Activated B cell treated with CpG ODN at 0.5 μM for 24 hours (primary cell): Measurements from ENCODE around the gene MASP1. TPM values are rescaled to one million over a fixed set of nuclear protein-coding genes. Genes with fewer than 3 reads are reported as not detected.

ENCODE experiments used
- ATAC-seq: fragments of 200-7000 bp; cut with Tn5 transposase; one replicate; pipeline ENCODE4 v1.10.0; 2021; ENCODE audit warnings: low read depth, mild to moderate bottlenecking, moderate library complexity
- CTCF ChIA-PET: fragments of 350-600 bp; sonication (Branson Sonifier 250); formaldehyde crosslinking; loops from one replicate; lab custom pipeline; 2021; ENCODE audit warnings: antibody characterized with exemption; lab: Charles Lee
- POLR2A ChIA-PET: fragments of 350-600 bp; sonication (Branson Sonifier 250); formaldehyde crosslinking; loops from one replicate; lab custom pipeline; 2021; ENCODE audit warnings: antibody characterized with exemption; lab: Charles Lee
- DNase-seq: peaks from one replicate; pipeline ENCODE4 v3.0.0; 2022
- H3K27ac Mint-ChIP-seq: one replicate; pipeline ENCODE4 v1.8.0; 2020; ENCODE audit warnings: mixed read lengths
- H3K27me3 Mint-ChIP-seq: one replicate; pipeline ENCODE4 v1.8.0; 2021; ENCODE audit warnings: mixed read lengths
- H3K36me3 Mint-ChIP-seq: one replicate; pipeline ENCODE4 v1.8.0; 2021; ENCODE audit warnings: low read depth, mixed read lengths
- H3K4me1 Mint-ChIP-seq: one replicate; pipeline ENCODE4 v1.8.0; 2021; ENCODE audit warnings: mixed read lengths
- H3K4me3 Mint-ChIP-seq: one replicate; pipeline ENCODE4 v1.8.0; 2020; ENCODE audit warnings: mild to moderate bottlenecking, mixed read lengths
- H3K9me3 Mint-ChIP-seq: one replicate; pipeline ENCODE4 v1.8.0; 2020; ENCODE audit warnings: mixed read lengths
- intact Hi-C: fragments of 100-400 bp; cut with micrococcal nuclease; formaldehyde crosslinking; loops from one replicate; pipeline ENCODE4 v1.15.1; 2024
- total RNA-seq: library from RNA; stranded (reverse); gene quantifications from 2 replicates; pipeline ENCODE4 v1.2.3, GENCODE V29; 2022
- TF ChIP-seq, protein P1 (sequence below): fragments of 200-600 bp; IDR thresholded peaks from one replicate; pipeline ENCODE4 v1.8.0; 2022; ENCODE audit warnings: antibody characterized with exemption, mild to moderate bottlenecking

MASP1 gene
- total RNA-seq, 1 donor from 2014 or later: not detected

DNA sequence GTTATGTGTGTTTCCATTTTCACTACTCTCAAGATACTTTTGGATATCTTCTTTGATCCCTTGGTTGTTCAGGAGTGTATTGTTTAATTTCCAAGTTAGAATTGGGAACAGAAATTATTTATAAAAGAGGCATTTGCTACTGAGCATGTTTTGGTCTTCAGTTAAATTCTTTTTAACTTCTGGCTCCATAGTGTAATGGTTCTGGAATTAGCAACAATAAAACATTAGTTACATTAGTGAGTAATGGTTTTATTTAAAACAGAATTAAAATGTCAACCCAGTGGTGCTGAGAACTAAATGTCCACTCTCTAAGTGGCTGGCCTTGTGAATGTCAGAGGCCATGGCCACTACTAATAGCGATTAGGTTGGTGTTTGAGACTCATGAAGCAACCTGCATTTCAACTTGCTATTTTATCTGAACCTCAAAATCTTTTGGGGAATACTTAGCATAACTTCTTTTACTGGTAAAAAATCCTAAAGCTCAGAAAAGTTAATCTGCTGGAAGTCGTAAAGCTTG lies 19.5 kb upstream of the MASP1 start:
- Mint-ChIP-seq H3K27me3 (peaks cover 40% of the 10 kb centered on the region), H3K27ac (no peak overlapping the region), H3K4me3 (no peak overlapping the region), H3K36me3 (no peaks in the 10 kb centered on the region), H3K4me1 (no peaks in the 10 kb centered on the region), H3K9me3 (no peaks in the 10 kb centered on the region)
- ChIA-PET CTCF (no interaction called here), POLR2A (no interaction called here)
- DNase-seq: no peak
- no peak for ATAC-seq
- TF ChIP-seq, protein P1, sequence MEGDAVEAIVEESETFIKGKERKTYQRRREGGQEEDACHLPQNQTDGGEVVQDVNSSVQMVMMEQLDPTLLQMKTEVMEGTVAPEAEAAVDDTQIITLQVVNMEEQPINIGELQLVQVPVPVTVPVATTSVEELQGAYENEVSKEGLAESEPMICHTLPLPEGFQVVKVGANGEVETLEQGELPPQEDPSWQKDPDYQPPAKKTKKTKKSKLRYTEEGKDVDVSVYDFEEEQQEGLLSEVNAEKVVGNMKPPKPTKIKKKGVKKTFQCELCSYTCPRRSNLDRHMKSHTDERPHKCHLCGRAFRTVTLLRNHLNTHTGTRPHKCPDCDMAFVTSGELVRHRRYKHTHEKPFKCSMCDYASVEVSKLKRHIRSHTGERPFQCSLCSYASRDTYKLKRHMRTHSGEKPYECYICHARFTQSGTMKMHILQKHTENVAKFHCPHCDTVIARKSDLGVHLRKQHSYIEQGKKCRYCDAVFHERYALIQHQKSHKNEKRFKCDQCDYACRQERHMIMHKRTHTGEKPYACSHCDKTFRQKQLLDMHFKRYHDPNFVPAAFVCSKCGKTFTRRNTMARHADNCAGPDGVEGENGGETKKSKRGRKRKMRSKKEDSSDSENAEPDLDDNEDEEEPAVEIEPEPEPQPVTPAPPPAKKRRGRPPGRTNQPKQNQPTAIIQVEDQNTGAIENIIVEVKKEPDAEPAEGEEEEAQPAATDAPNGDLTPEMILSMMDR: no peak
- intact Hi-C loops: loop anchor here (10.0 kb wide), 1 partner anchor 1734 kb away; no protein-coding TSS in a partner anchor

DNA sequence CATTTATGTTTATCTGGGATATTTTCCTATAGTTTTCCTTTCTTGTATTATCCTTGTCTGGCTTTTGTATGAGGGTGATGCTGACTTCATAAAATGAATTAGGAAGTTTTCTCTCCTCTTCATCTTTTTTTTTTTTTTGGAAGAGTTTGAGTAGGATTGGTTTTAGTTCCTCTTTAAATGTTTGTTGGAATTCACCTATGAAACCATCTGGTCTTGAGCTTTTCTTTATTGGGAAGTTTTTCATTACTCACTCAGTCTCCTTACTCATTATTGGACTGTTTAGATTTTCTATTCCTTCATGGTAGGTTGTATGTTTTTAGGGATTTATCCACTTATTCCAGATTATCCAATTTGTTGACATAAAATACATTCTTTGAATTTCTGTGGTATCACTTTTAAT lies 18.7 kb upstream of the MASP1 start:
- ChIA-PET CTCF (no interaction called here), POLR2A (no interaction called here)
- Mint-ChIP-seq H3K27me3 (peaks cover 37% of the 10 kb centered on the region), H3K27ac (no peak overlapping the region), H3K4me3 (no peak overlapping the region), H3K9me3 (no peaks in the 10 kb centered on the region), H3K4me1 (no peaks in the 10 kb centered on the region), H3K36me3 (no peaks in the 10 kb centered on the region)
- DNase-seq (no peak), ATAC-seq (no peak)
- intact Hi-C loops: loop anchor here (10.0 kb wide), 1 partner anchor 1735 kb away; no protein-coding TSS in a partner anchor
- TF ChIP-seq, protein P1: no peak

DNA sequence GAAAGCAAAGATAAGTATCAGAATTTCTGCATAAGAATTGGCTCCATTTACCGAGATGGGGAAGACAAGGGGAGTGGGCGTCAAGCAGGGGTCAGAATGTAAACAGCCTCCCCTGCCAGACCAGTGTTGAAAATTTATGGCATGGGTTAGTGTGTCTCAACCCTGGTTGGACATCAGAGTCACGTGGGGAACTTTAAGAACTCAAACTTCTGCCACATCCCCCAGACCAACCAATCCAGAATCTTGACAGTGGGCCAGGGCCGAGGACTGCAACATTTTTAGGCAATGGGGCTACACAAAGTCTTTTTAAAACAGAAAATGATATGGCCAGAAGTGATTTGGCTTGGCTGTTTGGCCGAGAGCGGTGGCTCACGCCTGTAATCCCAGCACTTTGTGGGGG lies 14.3 kb upstream of the MASP1 start:
- no peak overlapping the region for H3K27ac Mint-ChIP-seq
- H3K9me3 Mint-ChIP-seq: no peaks in the 10 kb centered on the region
- no peak for ATAC-seq
- ChIA-PET CTCF (interaction anchor here (1.5 kb wide), 1 partner anchor 13 kb away, joined by 4 read pairs; no protein-coding TSS in a partner anchor), POLR2A (no interaction called here)
- H3K4me3 Mint-ChIP-seq: no peak overlapping the region
- H3K27me3 Mint-ChIP-seq: peaks cover 13% of the 10 kb centered on the region
- intact Hi-C loops: no loop called here
- TF ChIP-seq, protein P1: no peak
- no peak for DNase-seq
- H3K4me1 Mint-ChIP-seq: no peaks in the 10 kb centered on the region
- H3K36me3 Mint-ChIP-seq: no peaks in the 10 kb centered on the region

DNA sequence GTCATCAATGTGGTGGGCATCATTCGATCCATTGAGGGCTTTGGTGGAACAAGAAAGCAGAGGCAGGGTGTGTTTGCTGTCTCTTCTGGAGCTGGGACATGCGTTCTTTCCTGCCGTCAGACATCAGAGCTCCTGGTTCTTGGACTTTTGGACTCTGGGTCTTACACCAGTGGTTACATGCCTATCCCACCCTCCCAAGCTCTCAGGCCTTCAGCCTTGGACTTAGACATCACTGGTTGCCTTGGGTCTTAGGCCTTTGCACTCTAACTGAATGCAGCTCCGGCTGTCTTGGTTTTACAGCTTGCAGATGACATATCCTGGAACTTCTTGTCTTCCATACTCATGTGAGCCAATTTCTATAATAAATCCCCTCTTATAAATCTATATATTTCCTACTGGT lies 8.1 kb upstream of the MASP1 start:
- CTCF ChIA-PET: no interaction called here
- no peaks in the 10 kb centered on the region for H3K36me3 Mint-ChIP-seq
- intact Hi-C loops: no loop called here
- POLR2A ChIA-PET: no interaction called here
- no peaks in the 10 kb centered on the region for H3K9me3 Mint-ChIP-seq
- TF ChIP-seq, protein P1: no peak
- no peak overlapping the region for H3K4me3 Mint-ChIP-seq
- H3K27ac Mint-ChIP-seq: no peak overlapping the region
- peaks cover 6% of the 10 kb centered on the region for H3K27me3 Mint-ChIP-seq
- no peak for DNase-seq
- ATAC-seq: no peak
- H3K4me1 Mint-ChIP-seq: no peaks in the 10 kb centered on the region

DNA sequence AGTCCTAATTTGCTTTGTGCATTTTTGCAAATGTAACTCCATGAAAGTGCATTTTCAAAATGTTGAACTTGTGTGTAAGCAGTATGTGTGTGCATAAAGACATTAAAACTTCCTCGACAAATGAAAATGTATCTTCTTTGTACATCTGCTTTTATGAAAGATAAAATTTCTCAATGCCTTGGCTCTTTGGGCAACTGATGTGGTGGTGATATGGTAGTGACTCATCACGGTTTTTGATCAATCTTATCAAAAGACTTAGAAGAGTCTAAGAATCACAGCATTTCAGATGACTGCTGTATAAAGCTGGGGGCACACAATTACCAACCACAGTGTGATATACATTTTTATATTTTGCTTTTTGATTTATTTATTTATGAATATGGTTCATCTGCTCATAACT lies 5.4 kb upstream of the MASP1 start:
- Mint-ChIP-seq H3K27me3 (peaks cover 9% of the 10 kb centered on the region), H3K4me3 (no peak overlapping the region), H3K27ac (no peak overlapping the region), H3K36me3 (no peaks in the 10 kb centered on the region), H3K4me1 (no peaks in the 10 kb centered on the region), H3K9me3 (no peaks in the 10 kb centered on the region)
- TF ChIP-seq, protein P1: no peak
- intact Hi-C loops: no loop called here
- no peak for DNase-seq
- ChIA-PET POLR2A (no interaction called here), CTCF (no interaction called here)
- ATAC-seq: no peak
